Endometrial microvascular endothelial cells (primary cell): Measurements from ENCODE around the gene IGFBP2. TPM values are rescaled to one million over a fixed set of nuclear protein-coding genes. Genes with fewer than 3 reads are reported as not detected.

Experiments
- in situ Hi-C: cut with HindIII; loops from 2 replicates; pipeline ENCODE4 v1.10.0; 2017; ENCODE audit warnings: low sequenced_read_pairs, low pct_unique_long_range_greater_than_20kb; ENCODE audit errors: inconsistent ontology term
- total RNA-seq: library from RNA; depleted of rRNA; stranded (reverse); fragments of >200 nt; gene quantifications from one replicate; pipeline ENCODE4 v1.2.3, GENCODE V29; 2015; ENCODE audit errors: inconsistent ontology term

Gene IGFBP2
- total RNA-seq, 1 donor from 2014 or later: 97.8 TPM

DNA sequence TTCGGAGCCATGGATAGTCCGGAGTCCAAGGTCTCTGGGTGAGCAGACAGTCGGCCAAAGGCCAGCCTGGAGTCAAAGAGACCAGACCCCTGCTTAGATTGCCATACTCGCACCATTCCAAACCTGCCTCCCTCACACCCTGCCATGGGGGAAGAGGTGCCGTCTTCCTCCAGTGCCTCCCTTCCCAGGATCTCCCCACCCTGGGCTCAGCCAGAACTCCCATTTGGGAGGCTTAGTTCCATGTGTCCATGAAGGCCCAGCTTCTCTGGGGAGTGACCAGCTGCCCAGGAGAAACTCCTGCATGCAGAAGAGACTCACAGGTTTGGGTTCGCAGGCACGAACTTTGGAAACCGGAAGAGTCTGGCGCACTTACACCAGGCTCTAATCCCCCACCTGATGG, 40.4 kb downstream of the IGFBP2 start:
- in situ Hi-C loops: no loop called here

DNA sequence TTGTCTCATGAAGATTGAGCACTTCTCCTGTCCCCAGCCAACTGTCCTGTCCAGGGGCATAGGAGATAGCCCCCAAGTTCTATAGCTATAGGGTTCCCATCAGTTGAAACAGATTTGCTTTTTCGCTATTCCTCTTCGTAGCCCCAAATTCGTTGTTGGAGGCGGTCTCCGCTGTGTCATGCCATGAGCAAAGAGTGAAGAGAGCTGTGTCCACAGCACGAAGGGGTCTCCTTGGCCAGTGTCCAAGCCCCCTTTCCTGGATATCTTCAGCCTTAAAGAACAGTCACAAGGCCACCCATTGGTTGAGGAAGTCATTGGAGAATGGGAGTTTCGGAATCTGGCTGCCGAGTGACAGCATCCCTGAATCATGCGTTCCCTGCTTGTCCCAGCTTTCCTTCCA, 41.2 kb downstream of the IGFBP2 start:
- in situ Hi-C loops: no loop called here

DNA sequence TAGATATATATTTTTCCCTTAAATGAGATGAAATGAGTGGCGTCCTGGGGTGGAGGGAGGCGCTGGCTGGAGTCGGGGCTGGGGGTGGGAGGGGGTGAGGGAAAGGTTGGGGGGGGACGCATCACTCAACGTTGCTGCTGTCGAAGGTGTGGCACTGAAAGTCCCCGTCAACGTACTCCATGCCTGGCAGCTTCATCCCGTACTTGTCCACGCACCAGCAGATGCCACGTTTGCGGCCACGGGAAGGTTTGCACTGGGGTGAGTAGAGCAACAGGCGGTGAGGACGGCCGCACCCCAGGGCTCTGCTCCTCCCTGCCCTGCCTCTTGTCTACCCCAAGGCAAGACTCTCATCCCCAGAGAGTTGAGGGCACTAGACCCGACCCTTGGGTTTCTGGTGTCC, 43.4 kb downstream of the IGFBP2 start:
- in situ Hi-C loops: no loop called here

DNA sequence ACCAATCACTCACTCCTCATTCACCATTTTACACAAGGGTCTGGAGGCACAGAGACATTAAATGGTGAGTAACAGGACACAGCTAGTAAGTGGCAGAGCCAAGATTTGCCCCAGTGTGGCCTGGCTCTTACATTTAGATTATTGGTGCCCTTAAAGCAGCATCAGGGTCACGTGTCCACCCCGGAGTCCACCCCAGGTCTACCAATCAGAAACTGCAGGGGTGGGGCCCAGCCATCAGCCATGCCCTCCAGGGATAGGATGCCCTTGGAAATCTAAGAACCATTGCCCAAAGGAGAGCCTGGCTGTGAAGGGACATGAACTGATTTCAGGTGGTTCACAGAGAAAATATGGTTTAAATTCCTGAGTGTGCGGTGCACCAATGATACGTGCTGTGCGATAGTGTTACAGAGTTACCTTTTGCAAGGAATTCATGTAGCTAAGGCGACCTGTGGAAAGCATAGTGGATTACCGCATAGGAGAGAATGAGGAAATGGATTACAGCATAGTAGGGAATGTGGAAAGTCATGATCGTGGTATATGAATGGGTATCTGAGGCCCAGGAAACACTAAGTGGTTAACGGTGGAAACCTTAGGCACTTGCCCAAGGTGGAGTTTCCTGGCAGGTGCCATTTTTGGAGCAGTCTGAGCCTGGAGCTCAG, 44.3 kb downstream of the IGFBP2 start:
- in situ Hi-C loops: no loop called here

DNA sequence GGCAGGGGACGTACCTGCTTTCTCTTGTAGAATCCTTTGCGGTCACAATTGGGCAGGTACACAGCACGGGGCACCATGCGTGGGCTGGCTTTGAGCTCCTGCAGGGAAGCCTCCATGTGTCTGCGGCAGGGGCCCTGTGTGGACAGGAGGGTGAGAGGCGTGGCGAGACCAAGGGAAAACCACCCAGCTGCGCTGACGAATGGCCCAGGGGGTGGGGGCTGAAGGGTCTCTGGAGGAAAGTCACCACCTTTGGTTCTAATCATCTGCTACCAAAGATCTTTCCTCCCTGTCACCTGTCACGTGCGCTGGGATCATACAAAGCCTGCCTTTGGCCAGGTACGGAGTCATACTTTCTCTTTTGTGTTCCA, 44.9 kb downstream of the IGFBP2 start:
- in situ Hi-C loops: no loop called here

DNA sequence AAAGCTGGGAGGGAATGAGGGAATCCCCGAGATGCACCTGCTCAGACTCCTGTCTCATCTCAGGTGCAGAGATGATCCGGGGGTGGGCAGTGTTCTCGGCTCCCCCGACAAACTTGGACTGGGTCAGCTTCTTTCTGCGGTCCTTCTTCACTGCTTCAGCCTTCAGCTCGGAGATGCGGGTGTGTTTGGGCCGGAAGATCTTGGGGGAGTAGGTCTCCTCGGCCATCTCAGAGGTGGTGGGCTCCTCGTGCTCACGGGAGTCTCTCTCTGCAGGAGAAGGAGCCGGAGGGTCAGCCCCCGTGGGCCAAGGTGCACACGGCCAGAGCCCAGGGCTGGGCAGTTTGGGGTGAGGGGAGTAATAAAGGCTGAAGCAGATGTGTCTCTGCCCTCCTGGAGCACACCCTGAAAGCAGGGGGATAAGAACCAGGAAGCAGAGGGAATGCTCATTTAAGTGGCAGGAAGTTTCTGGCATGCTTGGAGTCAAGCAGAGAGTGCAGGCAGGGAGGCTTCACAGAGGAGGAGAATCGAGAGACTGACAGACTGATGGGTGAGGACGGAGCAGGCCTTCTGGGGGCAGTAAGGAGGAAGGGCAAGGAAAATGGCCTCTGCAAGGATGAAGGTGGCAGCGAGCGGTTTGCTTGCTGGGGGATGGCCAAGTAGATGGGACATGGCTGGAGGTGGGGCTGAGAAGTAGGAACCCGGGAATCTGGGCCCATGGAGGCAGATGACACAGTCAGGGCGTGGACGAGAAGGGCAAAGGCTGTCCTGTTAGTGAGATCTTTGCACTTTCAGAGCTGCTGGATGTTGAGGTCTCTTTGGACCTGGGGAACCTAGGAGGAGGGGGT, 45.8 kb downstream of the IGFBP2 start:
- in situ Hi-C loops: no loop called here

DNA sequence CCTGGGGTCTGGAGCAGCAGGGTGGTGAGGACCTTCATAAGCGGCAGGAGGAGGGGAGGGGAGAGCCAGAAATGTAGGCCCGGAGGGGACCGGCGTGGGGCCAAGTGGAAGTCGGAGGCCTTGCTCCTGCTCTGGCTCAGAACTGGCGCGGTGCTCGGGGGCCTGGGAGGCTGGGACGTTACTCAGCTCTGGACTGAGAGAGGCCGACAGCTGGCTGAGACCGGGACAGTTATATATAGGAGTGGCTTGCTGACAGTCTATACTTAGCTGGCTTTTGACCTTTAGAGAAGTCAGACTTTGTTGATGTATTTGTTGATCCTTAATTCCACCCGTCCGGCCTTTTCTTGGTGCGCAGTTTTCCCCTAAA, 46.4 kb downstream of the IGFBP2 start:
- in situ Hi-C loops: no loop called here

DNA sequence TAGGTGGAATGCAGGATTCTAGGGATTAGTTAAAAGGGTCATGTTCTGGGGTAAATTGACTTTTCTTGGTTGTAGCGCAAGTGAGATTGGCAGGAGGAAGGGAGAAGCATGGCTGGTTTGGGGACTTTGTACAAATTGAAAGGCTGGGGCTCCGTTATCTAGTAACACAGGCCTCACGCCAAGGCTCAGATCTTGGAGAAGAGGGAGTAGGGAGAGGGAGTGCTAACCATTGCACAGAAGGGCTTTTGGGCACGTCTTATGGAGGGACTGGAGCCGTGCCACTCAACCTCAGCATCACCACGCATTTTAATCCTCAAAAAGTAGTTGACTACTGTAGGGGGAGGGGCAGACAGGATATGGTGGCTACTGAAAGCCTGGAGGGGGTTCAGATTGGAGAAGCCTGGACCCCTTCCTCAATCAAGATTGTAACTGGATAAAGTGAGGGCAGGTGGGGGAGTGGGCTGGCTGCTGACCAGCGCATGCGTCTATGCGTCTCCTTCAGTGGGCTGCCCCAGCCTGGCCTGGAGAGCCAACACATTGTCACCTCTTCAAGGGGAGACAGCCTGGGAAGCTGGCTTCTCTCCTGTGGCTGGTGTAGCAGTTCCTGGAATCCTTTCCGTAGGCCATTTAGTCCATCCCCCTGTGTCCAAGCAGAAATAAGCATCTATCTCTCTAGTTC, 47.9 kb downstream of the IGFBP2 start:
- in situ Hi-C loops: no loop called here

DNA sequence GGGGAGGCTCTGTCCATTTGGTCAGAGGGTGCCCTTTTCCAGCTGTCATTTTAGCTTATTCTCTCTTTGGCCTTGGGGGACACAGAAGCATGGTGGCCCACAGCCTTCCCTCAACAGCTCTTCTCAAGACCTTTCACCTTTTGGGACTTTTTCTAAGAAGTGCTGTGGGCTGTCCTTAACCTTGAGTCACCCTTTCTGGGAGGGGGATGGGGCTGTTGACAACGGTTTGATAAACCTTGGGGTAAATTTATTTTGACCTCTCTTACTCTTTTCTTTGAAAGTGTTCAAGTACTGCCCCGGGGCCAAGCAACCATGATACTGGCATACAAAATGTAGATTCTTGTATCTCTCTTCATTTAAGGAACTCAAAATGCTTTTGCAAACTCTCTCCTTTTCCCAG, 48.5 kb downstream of the IGFBP2 start:
- in situ Hi-C loops: no loop called here

DNA sequence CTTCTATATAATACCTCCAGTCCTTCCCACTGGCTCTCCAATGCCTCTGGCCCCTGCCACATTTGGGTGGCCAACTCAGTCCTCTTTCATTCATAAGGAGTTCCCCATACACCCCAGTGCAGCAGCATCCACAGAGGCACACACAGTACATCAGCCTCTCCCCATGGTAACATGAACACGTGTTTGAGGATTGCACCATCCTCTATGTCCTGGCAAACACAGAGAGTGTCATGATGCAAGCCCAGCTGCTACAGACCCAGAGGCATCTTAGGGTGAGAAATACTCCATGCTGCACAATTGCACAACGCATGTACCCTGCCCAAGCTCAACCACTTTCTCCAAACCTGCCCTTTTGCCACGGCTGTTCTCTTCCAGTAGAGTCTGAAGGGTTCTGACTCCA, 50.6 kb downstream of the IGFBP2 start:
- in situ Hi-C loops: no loop called here

DNA sequence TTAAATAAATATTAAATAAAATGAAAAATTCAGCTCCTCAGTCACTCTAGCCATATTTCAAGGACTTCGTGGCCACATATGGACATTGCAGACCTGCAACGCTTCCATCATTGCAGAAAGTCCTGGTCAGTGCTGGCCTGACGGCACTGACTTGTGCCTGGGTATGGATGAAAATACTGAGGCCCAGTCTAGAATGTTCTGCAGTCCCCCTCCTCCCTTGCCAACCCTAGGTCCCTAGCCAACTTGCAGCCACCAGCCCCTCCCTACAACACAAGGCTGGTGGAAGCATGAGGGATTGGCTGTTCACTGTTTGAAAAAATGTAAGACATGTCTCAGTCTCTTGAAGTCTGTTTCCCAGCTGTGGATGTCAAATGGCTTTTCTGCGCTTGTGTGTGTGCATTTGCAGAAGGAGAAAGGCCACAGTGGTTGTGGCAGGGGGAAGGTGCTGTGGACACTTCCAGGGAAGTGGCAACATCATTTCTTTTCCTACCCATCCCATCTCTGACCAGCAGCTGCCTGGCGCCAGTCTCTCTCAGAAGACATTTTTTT, 52.2 kb downstream of the IGFBP2 start:
- in situ Hi-C loops: no loop called here

DNA sequence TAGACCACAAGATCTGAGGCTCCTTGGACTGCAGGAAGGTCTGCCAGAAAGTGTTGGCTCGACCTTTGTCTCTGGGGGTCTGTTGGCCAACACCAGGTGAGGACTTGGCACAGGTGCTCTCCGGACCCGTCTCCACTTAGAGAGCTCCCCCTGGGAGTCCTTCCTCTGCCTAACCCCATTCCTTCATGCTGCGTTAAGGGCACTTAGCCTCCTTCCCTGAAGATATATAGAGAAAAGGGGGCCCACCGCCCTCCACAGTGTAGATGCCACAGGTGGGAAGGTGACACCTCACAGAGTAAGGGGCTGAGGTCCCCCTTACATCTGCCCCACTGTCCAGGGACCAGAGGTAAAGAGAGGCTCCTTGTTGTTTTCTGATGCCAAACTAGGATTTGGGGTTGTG, 53.9 kb downstream of the IGFBP2 start:
- in situ Hi-C loops: no loop called here

DNA sequence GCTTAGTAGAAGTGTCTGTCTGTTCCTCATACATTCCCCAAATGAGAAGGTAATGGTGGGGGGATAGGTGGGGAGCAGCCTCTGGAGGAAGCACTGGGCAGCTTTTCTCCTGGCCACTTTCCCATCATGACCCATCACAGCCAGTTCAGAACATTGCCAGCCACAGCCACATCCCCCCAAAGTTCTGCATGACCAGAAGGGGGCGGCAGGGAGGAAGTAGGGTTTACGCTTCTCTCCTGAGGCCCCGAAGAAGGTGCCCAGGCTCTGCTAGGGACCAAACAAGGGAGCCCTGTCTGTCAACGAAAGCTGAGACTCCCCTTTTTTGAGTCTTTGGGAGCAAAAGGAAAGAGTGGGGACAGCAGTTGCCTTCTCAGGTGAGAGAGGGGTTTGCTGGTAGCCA, 54.4 kb downstream of the IGFBP2 start:
- in situ Hi-C loops: no loop called here

DNA sequence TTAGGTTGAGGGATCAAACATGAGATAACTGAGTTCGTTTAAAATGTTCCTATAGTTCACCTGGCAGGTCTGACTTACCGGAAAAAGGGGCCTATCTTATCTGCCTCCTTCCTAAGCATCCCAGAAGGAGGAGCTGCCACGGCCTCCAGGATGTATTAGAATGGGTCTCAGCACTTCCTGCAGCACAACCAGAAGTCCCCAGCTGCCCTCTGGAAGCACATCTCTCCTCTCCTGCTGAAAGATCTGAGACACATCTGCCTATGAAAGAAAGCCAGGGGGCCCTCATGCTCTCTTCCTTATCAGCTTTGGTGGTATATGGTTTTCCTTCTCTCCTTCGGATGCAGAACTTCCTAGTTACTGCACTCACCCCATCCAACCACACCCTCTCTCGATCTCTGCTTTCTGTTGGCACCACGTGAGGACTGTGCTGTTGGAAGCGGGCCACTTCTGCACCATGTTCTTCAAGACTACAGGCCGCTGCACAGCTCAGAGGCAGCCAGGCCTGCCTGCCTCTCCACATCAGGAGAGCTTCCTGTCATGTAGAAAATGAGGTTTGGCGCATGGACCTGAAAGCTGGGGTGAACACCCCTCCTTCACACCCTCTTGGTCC, 55.6 kb downstream of the IGFBP2 start:
- in situ Hi-C loops: no loop called here

DNA sequence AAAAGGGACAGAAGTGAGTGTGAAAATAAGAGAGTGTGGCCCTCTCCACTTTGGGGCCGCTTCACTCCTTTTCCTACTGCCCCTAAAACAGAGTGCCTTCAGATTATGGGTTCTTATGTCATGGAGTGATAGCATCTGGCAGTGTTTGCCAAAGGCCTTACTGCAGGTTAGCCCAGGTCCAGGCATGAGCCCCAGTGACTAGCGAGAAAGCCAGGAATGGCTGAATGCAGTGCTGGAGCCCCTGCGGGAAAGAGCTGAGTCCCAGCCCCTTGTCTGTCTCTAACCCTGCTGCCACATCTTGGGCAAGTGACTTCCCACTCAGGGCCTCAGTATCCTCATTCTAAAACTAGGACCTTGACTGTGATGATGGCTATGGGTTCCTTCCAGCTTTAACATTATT, 56.2 kb downstream of the IGFBP2 start:
- in situ Hi-C loops: no loop called here

DNA sequence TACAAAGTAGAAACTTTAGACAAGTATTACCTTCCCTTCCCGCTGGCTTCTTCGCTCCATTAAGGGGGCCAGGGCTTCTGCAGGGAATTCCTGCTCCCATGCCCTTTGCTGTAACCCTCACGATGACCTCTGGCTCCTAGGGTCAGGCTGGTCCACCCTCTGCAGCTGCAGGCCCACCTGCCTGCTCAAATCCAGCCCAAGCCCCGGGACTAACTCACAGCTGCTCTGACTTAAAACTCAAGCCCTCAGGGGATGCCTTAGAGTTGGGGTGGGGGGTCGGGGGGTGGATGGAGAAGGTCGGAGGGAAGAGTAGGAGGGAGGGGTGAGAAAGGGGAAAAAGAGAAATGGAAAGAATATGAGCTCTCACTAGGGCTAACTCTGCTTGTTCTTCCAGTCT, 57.2 kb downstream of the IGFBP2 start:
- in situ Hi-C loops: no loop called here

DNA sequence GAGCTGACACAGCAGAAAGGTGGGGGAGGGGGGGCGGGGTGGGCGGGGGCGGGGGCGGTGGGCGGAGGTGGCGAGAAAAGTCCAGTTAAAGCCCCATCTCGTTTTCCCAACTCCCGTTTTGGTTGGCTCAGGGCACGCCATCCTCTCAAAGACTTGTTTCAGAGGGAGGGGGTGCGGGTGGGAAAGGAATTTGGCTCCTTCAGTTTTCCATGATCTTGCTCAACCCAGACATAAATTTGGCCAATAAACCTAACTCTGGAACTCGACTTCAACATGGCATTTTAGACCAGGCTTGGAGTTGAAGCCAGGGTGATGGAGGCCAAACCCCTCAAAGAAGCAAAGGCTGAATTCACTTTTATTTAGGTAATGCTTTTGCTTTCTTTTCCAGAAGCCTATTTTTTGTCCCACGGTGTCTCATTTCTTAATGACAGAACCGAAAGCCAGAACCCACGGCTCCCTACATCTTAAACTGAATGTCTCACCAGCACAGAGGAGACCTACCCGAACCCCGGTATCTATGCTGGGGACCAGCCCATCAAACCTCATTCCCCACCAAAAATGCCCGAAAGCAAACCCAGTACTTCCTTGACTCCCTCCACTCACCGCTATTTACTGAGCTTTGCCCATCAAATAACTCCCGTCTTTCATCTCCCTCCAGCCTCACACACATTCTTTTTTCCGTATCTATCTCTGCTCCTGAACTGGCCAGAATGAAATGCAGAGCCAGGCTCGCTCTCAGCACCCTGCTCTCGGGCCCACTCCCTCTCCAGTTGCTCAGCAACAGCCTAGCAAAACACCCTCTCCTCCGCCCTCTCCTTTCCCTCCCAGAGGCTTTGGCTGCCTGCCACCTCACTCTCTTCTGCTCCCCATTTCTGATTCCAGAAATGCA, 57.9 kb downstream of the IGFBP2 start:
- in situ Hi-C loops: no loop called here

DNA sequence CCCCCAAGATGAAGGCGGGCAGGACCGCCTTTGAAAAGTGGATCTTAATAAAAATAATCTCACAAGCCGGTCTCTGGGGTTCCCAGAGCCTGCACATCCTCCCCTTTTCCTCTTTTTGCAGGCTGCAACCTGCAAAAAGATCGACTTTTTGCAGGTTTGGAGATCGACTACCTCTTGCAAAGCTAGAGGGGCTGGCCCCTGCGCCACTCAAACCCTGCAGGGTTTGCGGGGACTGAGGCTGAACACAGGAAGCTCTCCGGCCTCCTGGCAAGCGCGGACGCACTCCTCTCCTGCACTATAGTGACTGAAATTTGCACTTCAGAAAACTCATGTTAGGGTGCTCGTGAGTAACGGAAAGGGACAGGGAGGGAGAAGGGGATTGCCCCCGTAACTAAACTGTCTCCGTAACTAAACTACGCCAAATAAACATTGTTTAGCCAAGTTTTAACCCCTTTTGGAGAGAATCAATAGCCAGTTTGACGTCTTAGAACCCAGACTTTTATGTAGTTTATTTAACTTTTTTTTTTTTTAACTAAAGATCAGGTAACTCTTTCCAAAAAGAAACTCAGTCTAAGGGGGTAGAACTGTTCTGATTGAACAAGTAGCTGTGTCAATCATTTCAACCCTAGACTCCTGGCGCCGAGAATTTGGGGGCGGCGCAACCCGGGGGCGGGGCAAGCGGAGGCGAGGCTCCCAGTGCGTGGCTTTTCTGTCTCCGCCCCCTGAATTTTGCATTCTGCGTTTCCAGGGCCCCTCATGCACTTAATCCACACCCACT, 59.6 kb downstream of the IGFBP2 start:
- in situ Hi-C loops: no loop called here
